AML-193 (cell line): ENCODE data around the gene GPA33.

ENCODE experiments used
- DNase-seq, 2 experiments: peaks; one replicate each; lab custom pipeline; 2025; lab: John Stamatoyannopoulos, UW

The GPA33 gene

GRCh38 chr1:167117225-167117624 lies 27.0 kb upstream of the GPA33 start:
- DNase-seq, result no peak

GRCh38 chr1:167116174-167116573 lies 26.0 kb upstream of the GPA33 start:
- DNase-seq, result no peak

GRCh38 chr1:167115655-167116054 lies 25.5 kb upstream of the GPA33 start:
- DNase-seq, result no peak

- DNase-seq, result no peak
These were observed 24.5 kb upstream of the GPA33 start for GRCh38 chr1:167114725-167115124.

- DNase-seq, result no peak
These were observed 21.9 kb upstream of the GPA33 start for GRCh38 chr1:167111868-167112709.

GRCh38 chr1:167110586-167110985 lies 20.4 kb upstream of the GPA33 start:
- no peak for DNase-seq

- no peak for DNase-seq
These were observed 18.9 kb upstream of the GPA33 start for GRCh38 chr1:167109125-167109524.

GRCh38 chr1:167107456-167107855 lies 17.3 kb upstream of the GPA33 start:
- DNase-seq, result no peak

- DNase-seq, result no peak
These were observed 15.9 kb upstream of the GPA33 start for GRCh38 chr1:167106119-167106461.

GRCh38 chr1:167105271-167106118 lies 15.3 kb upstream of the GPA33 start:
- DNase-seq, result peak in 1 of 2 experiments; percentile 34

- no peak for DNase-seq
These were observed 14.1 kb upstream of the GPA33 start for GRCh38 chr1:167104256-167104633.

GRCh38 chr1:167102906-167103573 lies 12.9 kb upstream of the GPA33 start:
- DNase-seq, result no peak

GRCh38 chr1:167101754-167102153 lies 11.6 kb upstream of the GPA33 start:
- no peak for DNase-seq

- DNase-seq, result no peak
These were observed 10.6 kb upstream of the GPA33 start for GRCh38 chr1:167100730-167101129.

GRCh38 chr1:167099851-167100250 lies 9.7 kb upstream of the GPA33 start:
- DNase-seq, result no peak

GRCh38 chr1:167095368-167095767 lies 5.2 kb upstream of the GPA33 start:
- DNase-seq, result no peak

- DNase-seq, result no peak
These were observed 4.5 kb upstream of the GPA33 start for GRCh38 chr1:167094690-167095089.

- no peak for DNase-seq
These were observed 3.8 kb upstream of the GPA33 start, which contains the start of gene STYXL2 for GRCh38 chr1:167093846-167094516. TSS of gene STYXL2 (plus strand) at chr1:167094075. CDS start at chr1:167094850, 775 bp downstream.

GRCh38 chr1:167092653-167093052 lies 2.5 kb upstream of the GPA33 start:
- no peak for DNase-seq

- no peak for DNase-seq
These were observed 251 bp downstream of the GPA33 start for GRCh38 chr1:167089939-167090313.

- DNase-seq, result no peak
These were observed 1.3 kb downstream of the GPA33 start for GRCh38 chr1:167088746-167089417.
